ENCODE measurements around the gene FGD6. TPM values are rescaled to one million over a fixed set of nuclear protein-coding genes. Genes with fewer than 3 reads are reported as not detected.

The FGD6 gene
- total RNA-seq, 5 donors from 2014 or later (not counting 1 experiment from before 2014, with no cell fraction given), result 0.55 to 1.9 (median 0.70) TPM

- H3K4me1 ChIP-seq (ENCODE audit: control insufficient read depth in 1 of 2, extremely low read depth in 1 of 2, insufficient read depth in 2 of 2, low read length in 2 of 2), result no peaks in the 10 kb centered on the region
- H3K4me3 Mint-ChIP-seq, result no peak overlapping the region
- H3K4me1 Mint-ChIP-seq, result no peaks in the 10 kb centered on the region
- H3K4me3 ChIP-seq (ENCODE audit: control insufficient read depth in 1 of 2, extremely low read depth in 1 of 2, low read length in 1 of 2), result no peak overlapping the region
- H3K27me3 ChIP-seq (replicated peaks in 1 of 2; ENCODE audit: control insufficient read depth in 2 of 2, extremely low read depth in 1 of 2, insufficient read depth in 2 of 2, low read length in 1 of 2), result no peaks in the 10 kb centered on the region
- no peaks in the 10 kb centered on the region for H3K36me3 Mint-ChIP-seq
- H3K9me3 Mint-ChIP-seq, result no peaks in the 10 kb centered on the region
- CTCF ChIA-PET, result interaction anchor here in 1 of 2 donors (0.9 kb wide), 1 partner anchor 10 kb away, joined by 3 read pairs; the partner anchor contains the start of gene NR2C1
- DNase-seq (no peak), ATAC-seq (replicated peaks in 1 of 4) (no peak)
- no peak overlapping the region for H3K27ac ChIP-seq (ENCODE audit: low read length)
- POLR2A ChIA-PET, result interaction anchor here in 1 of 2 donors (0.6 kb wide), 1 partner anchor 143 kb away, joined by 4 read pairs; no protein-coding TSS in a partner anchor
- H3K27ac Mint-ChIP-seq, result no peak overlapping the region
- no peaks in the 10 kb centered on the region for H3K27me3 Mint-ChIP-seq
- H3K9me3 ChIP-seq, result no peaks in the 10 kb centered on the region
- no peaks in the 10 kb centered on the region for H3K36me3 ChIP-seq (ENCODE audit: control insufficient read depth in 2 of 2, extremely low read depth in 1 of 2, insufficient read depth in 1 of 2, low read length in 1 of 2)
These were observed 133.8 kb downstream of the FGD6 start for GRCh38 chr12:95083471-95083870.

DNA sequence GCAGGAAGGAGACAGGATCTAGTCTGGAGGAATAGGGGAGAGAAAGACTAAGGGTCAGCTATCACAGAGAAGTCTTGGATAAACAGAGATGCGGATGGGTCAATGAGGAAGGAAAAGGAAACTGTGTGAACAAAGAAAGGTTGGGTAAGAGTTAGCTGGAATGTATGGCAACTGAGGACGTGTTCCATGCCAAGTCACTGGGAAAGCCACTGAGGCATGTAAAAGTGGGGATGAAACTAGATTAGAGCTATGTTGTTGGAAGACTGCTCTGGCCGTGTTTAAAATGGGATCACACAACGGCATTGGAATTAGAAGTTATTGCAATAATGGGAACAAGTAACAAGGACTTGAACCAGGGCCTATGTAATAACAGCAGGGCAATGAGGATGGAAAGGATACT lies 139.9 kb downstream of the FGD6 start:
- Histone ChIP-seq H3K4me1 (ENCODE audit: control insufficient read depth in 1 of 2, extremely low read depth in 1 of 2, insufficient read depth in 2 of 2, low read length in 2 of 2) (peaks cover 0 to 1% of the 10 kb centered on the region in 2 experiments), H3K27me3 (replicated peaks in 1 of 2; ENCODE audit: control insufficient read depth in 2 of 2, extremely low read depth in 1 of 2, insufficient read depth in 2 of 2, low read length in 1 of 2) (no peaks in the 10 kb centered on the region), H3K4me3 (ENCODE audit: control insufficient read depth in 1 of 2, extremely low read depth in 1 of 2, low read length in 1 of 2) (no peak overlapping the region), H3K27ac (ENCODE audit: low read length) (no peak overlapping the region), H3K9me3 (no peaks in the 10 kb centered on the region), H3K36me3 (ENCODE audit: control insufficient read depth in 2 of 2, extremely low read depth in 1 of 2, insufficient read depth in 1 of 2, low read length in 1 of 2) (no peaks in the 10 kb centered on the region)
- Mint-ChIP-seq H3K4me1 (peaks cover 5 to 9% (median 8%) of the 10 kb centered on the region in 3 donors), H3K27ac (no peak overlapping the region), H3K9me3 (no peaks in the 10 kb centered on the region), H3K36me3 (no peaks in the 10 kb centered on the region), H3K27me3 (no peaks in the 10 kb centered on the region), H3K4me3 (no peak overlapping the region)
- DNase-seq, result no peak
- ATAC-seq (replicated peaks in 1 of 4), result no peak
- 96% methylated on average over 4 of the region's 4 CpGs for WGBS (ENCODE audit: insufficient coverage)
- ChIA-PET CTCF (no interaction called here), POLR2A (no interaction called here)

DNA sequence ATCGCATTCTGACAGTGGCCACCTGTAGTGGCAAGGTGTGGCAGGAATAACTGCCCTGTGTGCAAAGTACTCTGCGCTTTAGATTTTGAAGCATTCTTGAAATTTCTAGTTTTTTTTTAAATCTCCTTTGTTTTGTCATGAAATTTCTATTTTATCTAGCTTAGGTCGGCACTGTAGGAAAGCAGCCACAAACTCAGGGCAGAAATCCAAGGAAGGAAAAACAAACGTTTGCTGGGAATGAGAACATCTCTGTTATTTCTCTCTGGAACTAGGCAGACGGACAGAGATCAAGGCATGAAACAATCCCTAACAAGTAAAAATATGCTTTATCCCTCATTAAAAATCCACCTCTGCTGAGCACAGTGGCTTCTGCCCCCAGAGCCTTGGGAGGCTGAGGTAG lies 142.5 kb downstream of the FGD6 start:
- Mint-ChIP-seq H3K27ac (no peak overlapping the region), H3K4me3 (no peak overlapping the region), H3K27me3 (no peaks in the 10 kb centered on the region), H3K9me3 (no peaks in the 10 kb centered on the region), H3K36me3 (peaks cover 1% of the 10 kb centered on the region), H3K4me1 (peaks cover 13 to 21% (median 20%) of the 10 kb centered on the region in 3 donors)
- 77% methylated on average over 2 of the region's 5 CpGs for WGBS (ENCODE audit: insufficient coverage)
- Histone ChIP-seq H3K27me3 (replicated peaks in 1 of 2; ENCODE audit: control insufficient read depth in 2 of 2, extremely low read depth in 1 of 2, insufficient read depth in 2 of 2, low read length in 1 of 2) (no peaks in the 10 kb centered on the region), H3K4me1 (ENCODE audit: control insufficient read depth in 1 of 2, extremely low read depth in 1 of 2, insufficient read depth in 2 of 2, low read length in 2 of 2) (peaks cover 3 to 8% of the 10 kb centered on the region in 2 experiments), H3K36me3 (ENCODE audit: control insufficient read depth in 2 of 2, extremely low read depth in 1 of 2, insufficient read depth in 1 of 2, low read length in 1 of 2) (peaks cover 0 to 4% of the 10 kb centered on the region in 2 donors), H3K9me3 (no peaks in the 10 kb centered on the region), H3K27ac (ENCODE audit: low read length) (no peak overlapping the region), H3K4me3 (ENCODE audit: control insufficient read depth in 1 of 2, extremely low read depth in 1 of 2, low read length in 1 of 2) (no peak overlapping the region)
- ChIA-PET CTCF (interaction anchor here (0.5 to 0.7 kb wide), 3 partner anchors 11 to 1035 kb away, joined by 3 read pairs; no protein-coding TSS in a partner anchor), POLR2A (no interaction called here)
- ATAC-seq (replicated peaks in 1 of 4) (no peak), DNase-seq (no peak)

- POLR2A ChIA-PET, result interaction anchor here (0.7 kb wide), 2 partner anchors 310 to 453 kb away, joined by 3 to 5 read pairs; no protein-coding TSS in a partner anchor
- DNase-seq (peak in 1 of 35 experiments; percentile 4), ATAC-seq (replicated peaks in 1 of 4) (no peak)
- H3K4me1 Mint-ChIP-seq, result peaks cover 19 to 28% (median 27%) of the 10 kb centered on the region in 3 donors
- no peaks in the 10 kb centered on the region for H3K9me3 Mint-ChIP-seq
- H3K4me3 Mint-ChIP-seq, result peak overlapping the region; percentile 90 to 97 (median 95)
- H3K27ac ChIP-seq (ENCODE audit: low read length), result no peak overlapping the region
- H3K27me3 ChIP-seq (replicated peaks in 1 of 2; ENCODE audit: control insufficient read depth in 2 of 2, extremely low read depth in 1 of 2, insufficient read depth in 2 of 2, low read length in 1 of 2), result no peaks in the 10 kb centered on the region
- 78% methylated on average over 8 of the region's 23 CpGs for WGBS (ENCODE audit: insufficient coverage)
- peak overlapping the region; percentile 85 to 94 for H3K27ac Mint-ChIP-seq
- CTCF ChIA-PET, result interaction anchor here (0.7 to 2.1 kb wide), 10 partner anchors 10 to 926 kb away, joined by 3 to 9 read pairs (median 4); partner anchors contain the start of genes METAP2 (in 2 of the 2), FGD6 (in 1 of the 2), NDUFA12 (in 1 of the 2) and VEZT (in 1 of the 2)
- H3K36me3 Mint-ChIP-seq, result peaks cover 6% of the 10 kb centered on the region
- peaks cover 3 to 8% of the 10 kb centered on the region in 2 experiments for H3K4me1 ChIP-seq (ENCODE audit: control insufficient read depth in 1 of 2, extremely low read depth in 1 of 2, insufficient read depth in 2 of 2, low read length in 2 of 2)
- H3K4me3 ChIP-seq (ENCODE audit: control insufficient read depth in 1 of 2, extremely low read depth in 1 of 2, low read length in 1 of 2), result peak overlapping the region; percentile 75 to 93
- H3K36me3 ChIP-seq (ENCODE audit: control insufficient read depth in 2 of 2, extremely low read depth in 1 of 2, insufficient read depth in 1 of 2, low read length in 1 of 2), result peaks cover 0 to 4% of the 10 kb centered on the region in 2 donors
- no peaks in the 10 kb centered on the region for H3K27me3 Mint-ChIP-seq
- no peaks in the 10 kb centered on the region for H3K9me3 ChIP-seq
These were observed 143.4 kb downstream of the FGD6 start for GRCh38 chr12:95073698-95074520.

GRCh38 chr12:95072900-95073697 lies 144.2 kb downstream of the FGD6 start, which contains the start of gene NR2C1:
NR2C1 (minus strand) TSS chr12:95073618; CDS start chr12:95067384, 6,234 bp downstream.
- Histone ChIP-seq H3K9me3 (no peaks in the 10 kb centered on the region), H3K27me3 (replicated peaks in 1 of 2; ENCODE audit: control insufficient read depth in 2 of 2, extremely low read depth in 1 of 2, insufficient read depth in 2 of 2, low read length in 1 of 2) (no peaks in the 10 kb centered on the region), H3K4me1 (ENCODE audit: control insufficient read depth in 1 of 2, extremely low read depth in 1 of 2, insufficient read depth in 2 of 2, low read length in 2 of 2) (peaks cover 3 to 8% of the 10 kb centered on the region in 2 experiments), H3K27ac (ENCODE audit: low read length) (peak within 1 kb of the TSS; percentile 43), H3K4me3 (ENCODE audit: control insufficient read depth in 1 of 2, extremely low read depth in 1 of 2, low read length in 1 of 2) (peak within 1 kb of the TSS; percentile 75 to 93), H3K36me3 (ENCODE audit: control insufficient read depth in 2 of 2, extremely low read depth in 1 of 2, insufficient read depth in 1 of 2, low read length in 1 of 2) (peaks cover 0 to 4% of the 10 kb centered on the region in 2 donors)
- peaks cover 21 to 29% (median 28%) of the 10 kb centered on the region in 3 donors for H3K4me1 Mint-ChIP-seq
- ChIA-PET POLR2A (interaction anchor here (0.5 to 0.7 kb wide), 7 partner anchors 10 to 1347 kb away, joined by 3 to 14 read pairs (median 5); no protein-coding TSS in a partner anchor), CTCF (interaction anchor here (0.6 to 2.1 kb wide), 14 partner anchors 9 to 1331 kb away, joined by 3 to 9 read pairs (median 4); partner anchors contain the start of genes METAP2 (in 2 of the 2), FGD6 (in 1 of the 2), NDUFA12 (in 1 of the 2) and VEZT (in 1 of the 2))
- under 1% methylated on average over 99 of the region's 99 CpGs for WGBS (ENCODE audit: insufficient coverage)
- H3K4me3 Mint-ChIP-seq, result peak within 1 kb of the TSS; percentile 90 to 97 (median 95)
- peak; percentile 96 to 98 (median 98) for ATAC-seq (replicated peaks in 1 of 4)
- no peaks in the 10 kb centered on the region for H3K9me3 Mint-ChIP-seq
- H3K27me3 Mint-ChIP-seq, result no peaks in the 10 kb centered on the region
- H3K36me3 Mint-ChIP-seq, result peaks cover 6% of the 10 kb centered on the region
- H3K27ac Mint-ChIP-seq, result peak within 1 kb of the TSS; percentile 85 to 94
- peak; percentile 82 to 96 (median 89) for DNase-seq
